Stimulated activated CD4-positive, alpha-beta T cell treated with anti-CD3 and anti-CD28 coated beads, Interleukin-1b, Interleukin-23, amount 100 ng/mL, for 4 hours (primary cell): ENCODE measurements around the gene CNTNAP2.

Source experiments
- DNase-seq, 2 donors: peaks; one replicate each; pipeline ENCODE4 v3.0.0-alpha.2; 2020; ENCODE audit warnings: low read depth in 2 of 2

Gene CNTNAP2

DNA sequence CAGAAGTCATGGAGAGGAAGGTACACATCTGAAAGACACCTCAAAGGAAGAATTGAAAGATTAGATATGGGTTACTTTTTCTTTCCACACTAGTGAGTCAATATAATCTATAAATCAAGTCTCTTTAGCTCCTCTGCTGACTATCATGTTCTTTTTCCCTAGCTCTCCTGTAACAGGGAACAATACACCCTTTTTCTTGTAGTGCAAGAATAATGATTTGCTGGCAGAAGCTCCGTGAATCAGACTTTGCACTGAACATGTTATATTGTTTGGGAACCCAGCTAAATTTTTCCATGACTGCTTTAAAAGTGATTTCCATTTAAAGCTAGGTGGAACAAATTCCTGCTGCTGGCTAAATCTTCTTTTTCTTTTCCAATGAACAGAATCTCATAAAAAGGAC, 1717.4 kb downstream of the CNTNAP2 start:
- DNase-seq, result no peak

DNA sequence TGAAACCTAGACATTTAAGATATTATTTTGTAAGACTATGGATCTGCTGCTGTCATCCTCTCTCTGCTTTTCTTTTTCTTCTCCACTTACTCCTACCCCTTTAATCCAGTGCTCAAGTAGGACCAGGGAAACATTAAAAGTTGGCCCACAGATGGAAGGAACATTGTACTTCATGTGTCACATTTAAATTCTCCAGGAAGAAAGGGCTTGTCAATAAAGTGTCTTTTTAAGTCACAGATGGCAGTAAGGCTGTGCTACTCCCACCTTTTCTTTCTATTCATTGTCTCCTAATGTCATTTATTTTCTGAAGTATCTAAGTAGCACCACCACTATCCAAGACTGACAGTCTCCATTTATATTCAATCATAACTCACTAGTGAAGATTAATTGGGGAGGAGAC, 1736.2 kb downstream of the CNTNAP2 start:
- DNase-seq, result no peak

DNA sequence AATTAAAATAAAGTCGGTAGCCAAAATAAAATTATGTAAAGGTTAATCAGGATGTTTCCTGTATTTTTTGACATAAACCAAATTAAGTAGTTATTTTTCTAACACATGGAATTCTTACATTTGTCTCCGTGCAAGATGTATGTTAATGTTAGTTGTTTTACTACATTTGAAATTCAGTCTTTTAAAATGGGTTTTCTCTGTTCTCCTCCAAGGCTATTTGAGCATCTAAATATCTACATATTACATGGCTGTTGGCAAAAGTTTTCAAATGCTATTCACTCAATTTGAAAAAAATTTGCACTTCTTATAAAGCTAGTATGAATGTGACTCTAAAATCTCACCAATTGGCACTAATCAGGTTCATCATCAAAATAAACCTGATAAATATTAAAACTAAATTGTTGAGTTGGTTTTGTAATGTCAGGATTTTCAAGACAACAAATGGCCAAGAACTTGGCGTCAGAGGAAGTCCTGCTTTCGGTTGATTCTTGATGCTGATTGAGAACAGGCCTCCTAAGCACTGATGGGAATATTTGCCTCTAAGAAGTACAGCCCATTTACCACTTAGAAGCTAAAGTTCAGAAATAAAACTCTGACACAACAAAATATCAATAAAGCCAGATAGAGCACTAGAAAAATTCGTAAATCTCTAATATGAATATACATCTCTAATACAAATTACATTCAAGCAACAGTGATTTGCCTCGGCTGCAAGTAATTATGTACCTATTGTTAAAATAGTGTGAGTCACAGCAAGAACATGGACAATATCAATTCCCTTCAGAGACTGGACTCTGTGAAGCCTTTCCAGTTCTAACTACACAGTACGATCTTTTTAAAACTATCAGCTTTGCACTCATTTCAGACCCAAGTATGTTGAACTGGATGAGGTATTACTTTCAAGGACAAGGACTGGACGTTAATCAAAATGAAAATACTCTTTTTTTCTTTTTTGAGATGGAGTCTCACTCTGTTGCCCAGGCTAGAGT, 1740.8 kb downstream of the CNTNAP2 start:
- DNase-seq, result no peak

DNA sequence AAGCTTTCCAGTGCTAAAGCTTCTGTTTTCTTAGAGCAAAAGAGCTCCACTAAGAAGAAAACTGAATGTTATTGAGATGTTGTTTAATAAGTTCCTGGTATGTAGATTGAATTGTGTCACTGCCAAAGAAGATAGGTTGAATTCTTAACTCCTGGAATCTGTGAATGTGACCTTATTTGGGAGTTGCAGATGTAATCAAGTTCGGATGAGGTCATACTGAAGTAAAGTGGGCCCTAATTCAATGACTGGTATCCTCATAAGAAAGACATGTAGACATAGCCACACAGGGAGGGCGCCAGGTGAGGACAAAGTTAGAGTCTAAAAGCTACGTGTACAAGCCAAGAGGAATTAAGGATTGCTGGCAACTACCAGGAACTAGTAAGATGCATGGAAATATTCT, 1741.8 kb downstream of the CNTNAP2 start:
- DNase-seq, result no peak

DNA sequence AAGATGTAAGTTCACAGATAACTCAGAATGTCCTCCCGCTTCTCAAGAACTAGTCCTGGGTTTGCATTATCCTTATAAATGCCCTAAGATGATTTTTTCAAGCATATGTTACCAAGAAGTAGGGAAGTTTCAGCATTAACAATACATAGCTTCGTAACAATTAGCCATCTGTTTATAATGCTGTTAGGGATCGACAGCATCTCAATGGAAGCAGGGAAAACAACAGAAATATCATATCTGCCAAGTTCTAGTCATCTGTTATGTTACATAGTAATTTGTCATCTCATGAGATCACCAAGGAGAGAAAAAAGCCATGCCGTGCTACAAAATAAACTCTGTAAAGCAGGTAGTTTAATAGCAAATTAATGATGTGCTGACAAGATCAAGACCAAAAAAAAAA, 1742.4 kb downstream of the CNTNAP2 start:
- DNase-seq, result no peak

DNA sequence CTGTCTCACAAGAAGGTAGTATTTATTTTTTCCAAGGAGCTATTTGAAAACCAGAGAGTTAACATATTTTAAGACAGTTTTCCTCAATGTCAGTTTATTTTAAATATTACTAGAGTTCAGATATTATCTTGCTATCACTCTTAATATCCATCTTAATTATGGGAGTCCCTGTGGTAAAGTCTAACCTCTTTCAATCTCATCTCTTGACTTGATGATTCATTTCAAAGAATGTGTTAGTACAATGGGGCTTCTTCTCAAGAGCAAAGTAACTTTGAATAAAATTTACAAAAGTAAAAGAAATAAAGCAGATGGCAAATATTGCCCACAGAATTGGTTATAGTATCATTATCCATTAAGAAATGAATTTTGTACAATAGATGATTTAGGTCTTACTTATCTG, 1742.9 kb downstream of the CNTNAP2 start:
- DNase-seq, result no peak

DNA sequence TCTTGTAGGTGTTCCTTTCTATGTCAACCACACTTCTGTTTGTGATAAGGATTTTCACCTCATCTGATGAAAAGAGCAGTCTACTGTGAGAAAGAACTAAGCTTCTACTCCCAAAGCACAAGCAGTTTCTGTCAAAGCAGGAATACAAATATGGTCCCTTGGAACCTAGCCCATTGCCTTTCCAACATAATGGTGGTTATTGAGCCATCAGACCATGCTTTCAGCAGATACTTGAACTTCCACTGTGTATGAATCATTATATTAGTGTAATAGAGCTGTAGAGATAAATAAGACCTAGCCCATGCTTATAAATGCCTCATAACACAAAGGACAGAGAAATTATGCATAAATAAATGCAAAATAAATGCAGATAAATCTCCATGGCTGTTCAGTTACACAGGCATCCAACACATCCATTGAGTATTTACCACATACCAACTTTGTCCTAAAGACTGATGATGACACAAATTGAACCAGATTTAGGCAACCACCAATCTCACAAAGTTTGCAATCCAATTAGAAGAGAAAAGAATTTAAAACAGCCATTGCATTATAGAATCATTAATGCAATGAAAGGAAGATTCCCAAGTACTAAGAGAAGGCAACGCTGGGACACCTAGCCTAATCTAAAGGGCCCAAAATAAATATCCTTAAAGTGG, 1744.6 kb downstream of the CNTNAP2 start:
- no peak for DNase-seq

DNA sequence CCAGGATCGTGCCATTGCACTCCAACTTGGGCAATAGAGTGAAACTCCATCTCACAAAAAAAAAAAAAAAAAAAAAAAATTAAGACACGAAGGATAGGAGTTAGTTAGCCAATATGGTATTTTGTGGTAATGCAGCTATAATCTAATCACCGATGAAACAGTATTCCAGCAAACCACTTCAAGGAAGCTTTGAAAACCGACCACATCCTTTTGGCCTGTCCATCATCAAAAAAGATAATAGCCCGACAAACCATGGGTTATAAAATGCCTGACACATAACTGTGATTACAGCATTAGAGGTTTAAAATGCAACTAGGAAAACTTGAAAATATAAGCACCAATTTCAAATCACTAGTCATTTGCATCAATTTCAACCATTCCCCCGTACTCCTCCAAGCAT, 1745.3 kb downstream of the CNTNAP2 start:
- no peak for DNase-seq

DNA sequence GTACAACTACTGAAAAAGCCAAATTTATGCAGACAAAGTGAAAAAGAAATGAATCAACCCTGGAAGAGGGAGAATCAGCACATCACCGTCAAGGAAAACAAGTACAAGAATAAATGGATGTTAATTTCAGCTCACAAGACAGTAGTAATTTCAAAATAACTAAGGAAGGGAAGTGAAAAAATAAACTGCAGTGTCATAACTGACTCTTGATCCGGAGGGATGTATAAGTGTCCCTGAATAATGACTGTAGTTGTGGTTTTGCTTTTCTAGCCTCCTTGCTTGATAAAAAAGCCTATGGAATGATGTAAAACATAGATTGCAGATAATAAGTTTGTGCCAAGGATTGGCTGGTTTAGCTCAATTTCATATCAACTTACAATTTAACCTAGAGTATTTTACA, 1752.9 kb downstream of the CNTNAP2 start:
- no peak for DNase-seq

DNA sequence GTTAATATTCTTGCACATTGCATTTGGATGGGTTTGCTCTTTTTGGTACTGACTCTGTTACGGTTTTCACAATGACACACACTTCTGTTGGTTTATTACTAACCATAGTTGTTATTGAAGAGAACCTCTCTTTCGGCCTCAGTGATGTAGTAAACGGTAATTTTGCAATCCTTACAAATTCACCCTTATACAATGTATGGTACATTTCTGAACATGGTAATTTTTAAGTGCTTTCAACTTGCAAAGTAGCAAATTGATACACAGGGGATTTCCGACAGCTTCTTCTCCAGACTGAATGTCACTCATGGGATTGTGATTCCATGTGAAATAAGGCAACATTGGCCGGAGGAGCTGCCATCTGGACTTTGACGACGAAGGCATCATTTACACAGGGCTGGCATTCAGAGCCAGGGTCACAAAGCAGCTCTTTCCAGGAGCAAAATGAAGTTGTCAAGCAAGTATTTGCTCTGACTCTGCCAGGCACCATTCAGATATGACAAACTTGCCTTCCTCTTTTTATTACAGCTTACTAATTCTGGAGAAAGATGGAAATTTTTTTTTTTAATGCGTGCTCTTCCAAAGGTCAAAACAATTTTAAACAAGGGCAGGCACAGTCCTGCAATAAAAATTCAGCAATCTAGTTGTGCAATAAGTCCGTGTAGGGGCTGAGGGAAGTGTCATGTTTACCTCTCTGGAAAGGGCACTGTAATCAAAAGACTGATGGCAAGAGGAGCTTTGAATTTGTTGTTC, 1762.5 kb downstream of the CNTNAP2 start:
- no peak for DNase-seq

DNA sequence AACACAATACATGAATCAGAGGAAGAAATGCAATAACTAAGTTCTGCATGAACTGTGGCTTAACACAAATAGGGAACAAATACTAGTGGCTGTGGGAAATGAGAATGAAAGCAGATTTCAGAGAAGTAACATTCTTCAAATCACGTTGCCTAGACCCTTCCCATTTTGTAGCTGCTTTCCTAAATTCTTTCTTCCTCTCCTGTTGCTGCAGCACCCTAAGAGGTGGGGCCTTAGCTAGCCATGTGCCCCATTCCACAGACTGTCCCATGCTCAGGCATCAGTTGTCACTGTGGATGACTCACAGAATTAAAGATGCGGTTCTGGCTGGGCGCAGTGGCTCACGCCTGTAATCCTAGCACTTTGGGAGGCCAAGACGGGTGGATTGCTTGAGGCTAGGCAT, 1769.3 kb downstream of the CNTNAP2 start:
- DNase-seq, result no peak

DNA sequence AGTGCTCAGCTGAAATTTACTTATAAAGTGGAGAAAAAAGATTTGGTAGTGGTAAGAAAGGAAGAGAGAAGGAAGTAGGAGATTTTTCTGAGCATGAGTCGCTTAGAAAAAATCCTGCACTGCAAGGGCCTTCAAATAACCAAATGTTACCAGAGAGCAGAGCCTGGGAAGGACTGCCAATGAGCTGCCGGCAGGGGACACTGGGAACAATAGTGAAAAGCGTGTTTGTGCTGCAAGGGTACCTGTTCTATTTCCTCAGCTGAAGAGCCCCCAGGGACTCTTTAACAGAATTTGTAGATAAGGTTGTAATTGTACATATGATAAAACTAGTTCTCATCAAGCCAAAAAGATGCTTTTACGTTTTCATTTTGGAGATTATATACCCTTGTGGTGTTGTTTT, 1777.7 kb downstream of the CNTNAP2 start:
- DNase-seq, result no peak

DNA sequence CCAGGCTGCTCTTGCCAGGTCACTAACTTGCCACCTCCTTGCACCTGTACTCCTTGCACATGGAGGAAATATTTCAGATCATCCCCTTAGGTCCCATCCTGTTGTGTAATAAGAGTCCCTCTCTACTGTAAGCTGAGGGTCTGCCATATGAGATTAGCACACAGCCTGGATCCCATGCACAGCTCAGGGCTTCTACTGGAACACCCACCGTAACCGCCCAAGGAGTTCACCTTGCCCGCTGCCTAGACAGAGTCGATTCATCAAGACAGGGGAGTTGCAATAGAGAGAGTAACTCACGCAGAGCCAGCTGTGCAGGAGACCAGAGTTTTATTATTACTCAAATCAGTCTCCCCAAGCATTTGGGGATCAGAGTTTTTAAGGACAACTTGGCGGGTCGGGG, 1779.5 kb downstream of the CNTNAP2 start:
- no peak for DNase-seq

DNA sequence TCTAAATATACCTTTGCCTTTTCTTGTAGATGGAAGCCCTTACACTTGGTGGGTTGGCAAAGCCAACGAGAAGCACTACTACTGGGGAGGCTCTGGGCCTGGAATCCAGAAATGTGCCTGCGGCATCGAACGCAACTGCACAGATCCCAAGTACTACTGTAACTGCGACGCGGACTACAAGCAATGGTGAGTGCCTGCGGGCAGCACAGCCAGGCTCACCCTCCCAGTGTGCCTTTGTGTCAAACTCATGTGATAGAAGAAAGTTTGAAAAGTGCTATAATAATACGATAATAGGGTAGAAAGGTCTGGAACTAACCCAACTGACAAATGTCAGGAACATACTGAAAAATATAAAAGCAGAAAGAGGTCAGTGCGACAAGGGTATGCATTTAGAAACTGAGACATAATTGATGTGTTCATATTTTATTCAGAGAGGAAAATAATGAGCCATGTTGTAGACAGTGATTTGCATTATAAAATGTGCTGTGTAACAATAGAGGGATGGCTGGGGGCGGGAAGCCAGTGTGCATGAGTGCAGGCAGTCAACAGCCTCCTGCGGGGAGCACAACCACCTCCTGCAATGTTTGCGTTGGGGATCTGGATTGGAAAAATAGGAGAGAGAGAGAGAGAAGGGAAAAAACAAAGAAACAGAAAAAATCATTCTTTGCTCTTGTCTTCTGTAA, 1787.1 kb downstream of the CNTNAP2 start:
- DNase-seq, result no peak

DNA sequence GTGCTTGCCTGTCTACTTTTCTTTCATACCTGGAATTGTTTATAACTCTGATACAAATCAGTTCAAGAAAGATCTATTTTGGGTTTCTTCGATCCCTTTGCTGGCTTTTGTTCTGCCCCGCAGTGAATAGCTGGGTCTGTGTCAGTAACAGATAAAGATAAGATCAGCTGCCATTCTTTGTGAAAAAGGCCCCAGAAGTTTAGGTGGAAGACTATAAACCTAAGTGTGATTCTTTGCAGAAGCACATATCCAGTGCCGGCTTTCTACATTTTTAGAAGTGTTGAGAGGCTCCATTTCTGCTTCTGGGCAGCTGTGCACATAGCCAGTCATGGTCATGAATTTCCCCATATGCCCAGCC, 1787.6 kb downstream of the CNTNAP2 start:
- no peak for DNase-seq

DNA sequence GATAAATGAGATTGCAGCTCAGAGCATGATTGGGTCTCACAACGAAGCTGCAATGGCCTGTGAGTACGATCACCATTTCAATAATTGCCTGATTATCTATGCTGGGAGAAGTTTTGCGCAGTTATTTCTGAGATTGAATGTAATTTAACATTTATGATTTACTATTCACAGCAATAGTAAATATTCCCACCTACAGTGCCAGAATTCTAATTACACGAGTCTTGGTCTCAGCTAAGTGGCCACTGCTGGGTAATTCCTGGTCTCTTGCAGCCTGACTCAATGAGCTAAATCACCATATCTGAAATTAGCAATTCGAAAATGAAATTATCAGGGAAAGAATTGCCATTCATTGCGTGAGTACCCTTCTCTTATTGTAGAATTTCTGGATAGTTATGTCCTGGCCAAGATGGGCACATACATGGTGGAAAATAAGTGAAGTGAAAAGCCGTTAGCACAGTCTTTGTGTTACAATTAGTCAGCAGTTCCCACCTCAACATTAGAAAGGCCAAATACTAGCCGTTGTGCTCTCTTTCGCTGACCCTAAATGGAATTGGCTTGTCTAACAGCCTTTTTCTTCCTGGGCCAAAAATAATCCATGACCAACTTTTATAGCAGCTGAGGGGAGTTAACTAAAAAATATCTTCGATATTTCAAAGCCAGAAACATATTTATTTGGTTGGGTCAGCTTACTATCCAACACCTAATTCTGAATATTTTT, 1793.0 kb downstream of the CNTNAP2 start:
- no peak for DNase-seq

DNA sequence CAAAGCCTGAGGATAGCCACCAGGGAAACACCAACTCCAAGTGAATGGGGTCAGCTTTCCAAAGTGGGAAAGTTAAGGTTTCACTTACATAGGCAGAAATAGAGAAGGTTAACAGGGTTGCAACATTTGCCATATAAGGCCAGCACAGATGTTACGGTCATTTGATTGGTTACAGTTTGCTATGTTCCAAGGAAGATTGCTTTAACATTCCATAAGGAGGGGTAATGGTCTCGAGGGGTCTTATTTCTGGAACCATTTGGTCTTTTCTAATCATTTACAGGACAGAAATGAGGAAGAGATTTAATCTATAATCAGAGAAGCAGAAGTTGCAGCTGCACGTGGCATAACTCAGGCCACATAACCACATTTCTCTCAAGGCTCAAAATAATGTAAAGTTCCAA, 1794.6 kb downstream of the CNTNAP2 start:
- DNase-seq, result no peak

DNA sequence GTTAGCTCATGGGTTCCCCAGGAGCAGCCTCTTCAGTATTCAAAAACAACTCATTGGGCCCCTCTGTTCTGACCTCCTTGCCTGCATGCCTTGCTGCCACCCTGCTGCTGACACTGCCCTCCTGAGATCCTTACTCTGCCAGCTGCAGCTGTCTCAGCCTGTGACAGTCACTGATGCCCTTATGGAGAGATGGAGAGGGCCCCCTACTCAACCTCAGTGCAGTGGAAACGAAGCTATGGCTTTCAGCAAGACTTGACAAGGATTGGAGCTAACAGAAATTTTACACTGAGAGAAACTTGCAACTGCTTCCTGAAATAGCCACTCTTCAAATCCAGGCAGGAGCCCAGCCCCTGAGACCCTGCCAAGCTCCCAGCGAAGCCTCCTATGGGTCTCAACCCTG, 1795.7 kb downstream of the CNTNAP2 start:
- no peak for DNase-seq

DNA sequence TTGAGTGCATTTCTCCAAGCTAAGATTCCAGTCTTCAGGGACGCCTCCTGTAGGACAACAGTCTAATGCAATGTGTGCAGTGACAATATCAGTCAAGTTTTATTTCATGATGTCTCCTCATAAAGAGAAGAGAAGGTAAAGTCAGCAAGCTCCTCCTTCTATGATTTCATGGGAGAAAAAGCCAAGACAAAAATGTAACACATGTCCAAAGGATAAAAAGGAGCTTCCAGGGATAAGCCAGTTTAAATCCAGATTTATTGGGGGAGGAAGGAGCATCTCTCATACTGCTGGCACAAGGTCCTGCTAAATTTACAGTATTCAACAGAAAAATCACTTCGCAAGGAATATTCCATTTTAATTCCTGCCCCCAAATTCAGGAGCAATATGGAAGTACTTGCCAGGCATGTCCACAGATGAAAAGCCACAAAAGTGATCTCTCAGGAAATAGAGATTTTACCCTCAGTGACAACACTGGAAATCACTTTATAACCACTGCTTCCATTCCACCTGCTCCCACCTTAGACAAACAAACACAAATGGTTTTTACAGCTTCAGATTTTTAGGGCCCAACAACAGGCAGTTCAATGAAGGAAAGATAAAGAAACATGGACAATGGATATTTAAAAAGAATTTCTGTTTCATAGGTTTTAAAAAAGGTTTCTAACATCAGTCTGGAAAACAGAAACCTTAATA, 1796.5 kb downstream of the CNTNAP2 start:
- no peak for DNase-seq

DNA sequence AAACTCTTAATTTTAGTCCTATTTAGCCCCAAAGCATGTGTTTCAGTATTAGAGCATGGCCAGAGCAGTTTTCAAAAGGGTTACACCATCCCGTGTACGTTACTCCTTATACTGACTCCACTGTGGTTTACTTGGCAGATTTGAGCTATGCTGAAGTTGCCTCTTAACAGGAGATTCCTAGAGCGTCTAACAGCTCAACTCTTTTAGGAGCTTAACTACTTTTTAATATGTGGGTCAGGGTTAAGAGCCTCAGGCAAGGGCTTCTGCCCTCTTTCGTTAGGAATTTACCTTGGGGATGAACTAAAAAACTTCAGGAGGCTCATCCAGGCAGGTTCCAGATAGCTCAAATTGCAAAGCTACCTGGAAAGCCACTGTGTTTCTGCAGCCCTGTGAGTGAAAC, 1799.2 kb downstream of the CNTNAP2 start:
- DNase-seq, result no peak

DNA sequence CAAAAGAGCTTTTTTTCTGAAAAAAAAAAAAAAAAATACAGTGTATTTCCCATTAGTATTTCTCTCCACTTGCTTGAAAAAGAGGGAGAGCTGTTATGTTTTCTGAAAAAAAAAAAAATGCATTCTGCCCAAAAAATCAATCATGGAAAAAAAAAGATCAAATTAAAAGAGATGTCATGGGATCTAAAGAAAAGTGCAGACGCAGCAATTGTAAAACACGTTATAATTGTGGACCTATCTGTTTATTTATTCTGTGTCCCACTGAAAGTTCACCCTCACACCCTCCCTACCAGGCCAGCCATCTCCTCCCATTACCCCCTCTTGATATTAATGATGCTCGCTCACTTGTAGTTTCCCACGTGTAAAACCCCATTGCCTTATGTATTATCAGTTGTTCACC, 1800.0 kb downstream of the CNTNAP2 start:
- no peak for DNase-seq
